Smooth muscle cell of the coronary artery (primary cell): Measurements from ENCODE around the gene ZNF275. TPM values are rescaled to one million over a fixed set of nuclear protein-coding genes. Genes with fewer than 3 reads are reported as not detected.

Experiments
- total RNA-seq: library from RNA; depleted of rRNA; stranded (reverse); fragments of >200 nt; gene quantifications from 2 replicates; pipeline ENCODE4 v1.2.3, GENCODE V29; 2014; ENCODE audit warnings: low replicate concordance

Gene ZNF275, protein sequence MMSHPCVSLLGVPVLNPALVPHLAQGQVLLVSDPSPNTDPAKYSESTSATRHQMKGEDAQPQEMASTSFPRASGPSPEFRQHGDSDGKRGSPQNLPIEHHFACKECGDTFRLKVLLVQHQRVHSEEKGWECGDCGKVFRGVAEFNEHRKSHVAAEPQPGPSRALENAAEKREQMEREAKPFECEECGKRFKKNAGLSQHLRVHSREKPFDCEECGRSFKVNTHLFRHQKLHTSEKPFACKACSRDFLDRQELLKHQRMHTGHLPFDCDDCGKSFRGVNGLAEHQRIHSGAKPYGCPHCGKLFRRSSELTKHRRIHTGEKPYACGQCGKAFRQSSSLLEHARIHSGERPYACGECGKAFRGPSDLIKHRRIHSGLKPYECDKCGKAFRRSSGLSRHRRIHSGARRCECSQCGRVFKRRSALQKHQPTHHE
- 5.3 and 6.5 TPM in 2 replicates for total RNA-seq

DNA sequence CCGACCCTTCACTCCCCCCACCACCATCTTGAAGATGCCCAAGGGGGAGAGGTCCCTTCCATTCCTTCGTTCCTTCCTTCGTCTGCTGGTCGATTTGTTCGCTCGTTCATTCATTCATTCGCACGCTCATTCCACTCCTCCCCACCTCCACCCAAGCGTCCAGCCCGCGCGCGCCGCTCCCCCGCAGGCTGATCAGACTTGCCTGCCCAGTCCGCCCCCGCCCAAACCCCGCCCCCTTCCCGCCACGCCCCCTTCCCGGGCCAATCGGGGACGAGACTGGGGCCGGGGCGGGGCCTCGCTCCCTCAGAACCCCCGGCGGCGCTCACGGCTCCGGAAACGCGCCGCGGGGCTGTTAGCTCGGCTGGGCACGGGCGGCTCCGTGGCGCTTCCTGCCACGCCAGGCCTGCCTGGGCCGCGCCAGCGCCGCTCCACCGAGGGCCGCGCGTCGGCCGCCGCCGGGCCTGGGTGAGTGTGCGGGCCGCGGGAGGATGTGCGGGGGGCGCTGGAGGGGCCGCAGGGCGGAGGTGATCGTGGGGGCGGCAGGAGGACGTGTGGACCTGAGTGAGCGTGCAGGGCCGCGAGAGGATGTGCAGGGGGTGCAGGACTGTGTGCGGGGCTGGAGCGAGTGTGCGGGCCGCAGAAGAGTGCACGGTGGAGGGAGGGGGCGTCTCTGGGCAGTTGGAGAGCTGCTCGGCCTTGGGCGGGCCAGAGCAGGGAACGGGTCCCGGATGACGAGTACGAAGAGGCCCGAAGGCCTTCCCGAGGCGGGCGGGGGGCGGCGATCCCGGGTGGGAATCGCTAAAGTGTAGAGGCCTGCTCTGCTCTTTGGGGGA, at the start of gene ZNF275:
TSS of gene ZNF275 (plus strand) at position 333 of the 833 bp plus-strand sequence. CDS start 2,527 bp downstream, outside the sequence.

GRCh38 chrX:153321381-153322124, 12.4 kb upstream of the ZNF275 start, which contains the start of gene PNMA6F:
Gene PNMA6F, minus strand, starts transcription at chrX:153321767. Its CDS starts 1,093 bp downstream, at chrX:153320674.

DNA sequence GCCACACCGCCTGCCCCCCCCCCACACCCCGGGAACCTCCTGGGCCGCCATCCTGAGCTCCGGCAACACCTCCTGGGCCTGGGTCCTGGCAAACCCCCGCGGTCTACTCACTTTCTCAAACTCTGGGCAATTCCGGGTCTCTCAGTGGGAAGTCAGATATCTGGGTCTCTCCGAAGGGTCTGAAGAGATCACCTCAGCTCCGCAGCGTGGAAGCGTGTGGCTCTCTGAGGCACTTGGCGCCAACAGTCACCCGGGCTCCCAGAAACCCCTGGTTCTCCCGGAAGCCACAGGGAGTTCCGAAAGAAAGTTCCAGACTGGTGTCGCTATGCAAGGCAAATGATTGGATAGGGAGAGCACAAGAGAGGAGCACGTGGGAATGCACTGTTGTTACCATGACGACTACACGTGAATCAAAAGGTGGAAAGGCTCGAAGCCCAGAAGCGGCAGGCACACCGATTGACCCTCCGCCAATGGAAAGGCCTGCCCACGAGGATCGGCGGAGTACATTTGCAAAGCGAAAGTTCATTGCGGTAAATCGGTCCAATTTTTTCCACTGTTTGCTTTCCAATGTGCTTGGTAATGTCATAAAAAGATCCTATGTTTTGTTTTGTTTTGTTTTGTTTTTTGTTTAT, 67.3 kb downstream of the ZNF275 start, which contains the start of gene PNMA6E:
TSS of gene PNMA6E (minus strand) at position 218 of the 632 bp plus-strand sequence. CDS start 2,501 bp downstream, outside the sequence.

Other genes starting within 250 kb of the ZNF275 start
- not detected in 2 replicates for gene MAGEA1, start 154.9 kb upstream of the ZNF275 start, total RNA-seq
- gene PNMA6F, start 12.4 kb upstream of the ZNF275 start, total RNA-seq, result not detected in 2 replicates
- not detected in 2 replicates for gene PNMA6E, start 67.2 kb downstream of the ZNF275 start, total RNA-seq
- under 0.01 and 0.08 TPM in 2 replicates for gene ZFP92, start 77.3 kb downstream of the ZNF275 start, total RNA-seq
- 2.3 and 2.9 TPM in 2 replicates for gene TREX2, start 111.9 kb downstream of the ZNF275 start, total RNA-seq
- 14.7 and 15.0 TPM in 2 replicates for gene HAUS7, start 136.4 kb downstream of the ZNF275 start, total RNA-seq
- 10.5 and 118 TPM in 2 replicates for gene BGN, start 160.8 kb downstream of the ZNF275 start, total RNA-seq
- under 0.01 TPM in 2 replicates for gene ATP2B3, start 183.5 kb downstream of the ZNF275 start, total RNA-seq